HG02678 (cell line): ENCODE measurements around the gene NCOA3.
"Not testable (repeated sequence)": the region's sequence is repeated elsewhere in the genome, so short reads cannot be mapped to it uniquely, and the experiment has no call there.

Source experiments
- ATAC-seq: cut with Tn5 transposase; IDR thresholded peaks from one replicate; pipeline ENCODE4 v1.9.1; 2021; ENCODE audit warnings: mild to moderate bottlenecking, moderate library complexity; ENCODE audit not compliant: unreplicated experiment

The NCOA3 gene

GRCh38 chr20:47468290-47469050, 33.2 kb upstream of the NCOA3 start:
- peak; percentile 69 for ATAC-seq

GRCh38 chr20:47475419-47476044, 26.2 kb upstream of the NCOA3 start:
- no peak for ATAC-seq

- ATAC-seq = no peak
Observed at GRCh38 chr20:47476452-47476851, 25.2 kb upstream of the NCOA3 start.

GRCh38 chr20:47479093-47479492, 22.6 kb upstream of the NCOA3 start:
- ATAC-seq = no peak

- ATAC-seq = no peak
Observed at GRCh38 chr20:47479506-47479905, 22.2 kb upstream of the NCOA3 start.

GRCh38 chr20:47480239-47480638, 21.4 kb upstream of the NCOA3 start:
- no peak for ATAC-seq

GRCh38 chr20:47480705-47481104, 21.0 kb upstream of the NCOA3 start:
- ATAC-seq = no peak

- ATAC-seq = no peak
Observed at GRCh38 chr20:47481330-47482216, 20.1 kb upstream of the NCOA3 start.

- no peak for ATAC-seq
Observed at GRCh38 chr20:47482705-47483104, 19.0 kb upstream of the NCOA3 start.

- no peak for ATAC-seq
Observed at GRCh38 chr20:47484303-47484702, 17.4 kb upstream of the NCOA3 start.

GRCh38 chr20:47487175-47487917, 14.3 kb upstream of the NCOA3 start:
- peak; percentile 81 for ATAC-seq

GRCh38 chr20:47489448-47489872, 12.2 kb upstream of the NCOA3 start:
- ATAC-seq = no peak

- no peak for ATAC-seq
Observed at GRCh38 chr20:47490795-47491194, 10.9 kb upstream of the NCOA3 start.

GRCh38 chr20:47492284-47492683, 9.4 kb upstream of the NCOA3 start:
- ATAC-seq = no peak

GRCh38 chr20:47493175-47493962, 8.3 kb upstream of the NCOA3 start:
- ATAC-seq = no peak

GRCh38 chr20:47493963-47494293, 7.8 kb upstream of the NCOA3 start:
- ATAC-seq = no peak

GRCh38 chr20:47494606-47495005, 7.1 kb upstream of the NCOA3 start:
- ATAC-seq = not testable (repeated sequence)

GRCh38 chr20:47496118-47496517, 5.6 kb upstream of the NCOA3 start:
- no peak for ATAC-seq

- no peak for ATAC-seq
Observed at GRCh38 chr20:47498606-47499005, 3.1 kb upstream of the NCOA3 start.

GRCh38 chr20:47499053-47499452, 2.6 kb upstream of the NCOA3 start:
- ATAC-seq = no peak
